HuH-7.5 (cell line): ENCODE measurements around the gene FRZB.
"Not testable (repeated sequence)": the region's sequence is repeated elsewhere in the genome, so short reads cannot be mapped to it uniquely, and the experiment has no call there.

Experiments
- DNase-seq: peaks from one replicate; pipeline ENCODE4 v3.0.0; 2011; ENCODE audit warnings: low spot score

Gene FRZB

GRCh38 chr2:182890305-182890704 lies 23.9 kb upstream of the FRZB start:
- no peak for DNase-seq

GRCh38 chr2:182887753-182888415 lies 21.4 kb upstream of the FRZB start:
- no peak for DNase-seq

GRCh38 chr2:182887093-182887492 lies 20.7 kb upstream of the FRZB start:
- DNase-seq: no peak

- no peak for DNase-seq
Observed at GRCh38 chr2:182885771-182886170, 19.3 kb upstream of the FRZB start.

- DNase-seq: no peak
Observed at GRCh38 chr2:182883451-182883850, 17.0 kb upstream of the FRZB start.

GRCh38 chr2:182880100-182880499 lies 13.7 kb upstream of the FRZB start:
- DNase-seq: not testable (repeated sequence)

GRCh38 chr2:182876653-182877052 lies 10.2 kb upstream of the FRZB start:
- not testable (repeated sequence) for DNase-seq

GRCh38 chr2:182870227-182870626 lies 3.8 kb upstream of the FRZB start:
- DNase-seq: no peak

- no peak for DNase-seq
Observed at GRCh38 chr2:182868054-182868796, 1.8 kb upstream of the FRZB start.

GRCh38 chr2:182867426-182868053 lies 1.1 kb upstream of the FRZB start:
- DNase-seq: no peak

GRCh38 chr2:182866095-182866460 lies 359 bp downstream of the FRZB start:
- DNase-seq: no peak

- no peak for DNase-seq
Observed at GRCh38 chr2:182864949-182865570, 1.4 kb downstream of the FRZB start.

GRCh38 chr2:182863642-182864041 lies 2.8 kb downstream of the FRZB start:
- DNase-seq: no peak

GRCh38 chr2:182862091-182862490 lies 4.3 kb downstream of the FRZB start:
- DNase-seq: no peak

GRCh38 chr2:182860858-182861257 lies 5.6 kb downstream of the FRZB start:
- DNase-seq: no peak

GRCh38 chr2:182858671-182859070 lies 7.8 kb downstream of the FRZB start:
- DNase-seq: no peak

GRCh38 chr2:182855376-182855775 lies 11.1 kb downstream of the FRZB start:
- DNase-seq: no peak

GRCh38 chr2:182854375-182855105 lies 11.9 kb downstream of the FRZB start:
- DNase-seq: no peak

- no peak for DNase-seq
Observed at GRCh38 chr2:182852801-182853200, 13.6 kb downstream of the FRZB start.

- DNase-seq: no peak
Observed at GRCh38 chr2:182852090-182852489, 14.3 kb downstream of the FRZB start.

GRCh38 chr2:182845794-182846417 lies 20.5 kb downstream of the FRZB start:
- DNase-seq: no peak

- DNase-seq: no peak
Observed at GRCh38 chr2:182836451-182836850, 30.0 kb downstream of the FRZB start.
